ENCODE measurements around the gene JAG2.

DNA sequence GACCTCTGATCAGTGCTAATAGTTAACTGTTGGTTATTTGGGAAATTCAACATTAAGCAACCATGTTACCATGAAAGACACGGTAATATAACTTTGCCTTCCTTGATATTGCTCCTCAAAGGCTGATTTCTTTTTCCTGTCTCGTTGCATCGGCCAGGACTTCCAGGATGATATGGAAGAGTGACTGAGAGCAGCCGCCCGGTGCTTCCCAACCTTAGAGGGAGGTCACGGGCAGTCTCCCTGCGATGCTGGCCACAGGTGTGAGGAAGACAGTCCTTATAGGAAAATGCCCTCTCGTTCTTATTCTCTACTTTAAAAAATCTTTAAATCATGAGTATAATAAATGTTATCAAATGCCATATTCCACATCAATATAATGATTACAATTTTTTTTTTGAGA, 70.3 kb downstream of the JAG2 start:
- TF ChIP-seq, protein P1, sequence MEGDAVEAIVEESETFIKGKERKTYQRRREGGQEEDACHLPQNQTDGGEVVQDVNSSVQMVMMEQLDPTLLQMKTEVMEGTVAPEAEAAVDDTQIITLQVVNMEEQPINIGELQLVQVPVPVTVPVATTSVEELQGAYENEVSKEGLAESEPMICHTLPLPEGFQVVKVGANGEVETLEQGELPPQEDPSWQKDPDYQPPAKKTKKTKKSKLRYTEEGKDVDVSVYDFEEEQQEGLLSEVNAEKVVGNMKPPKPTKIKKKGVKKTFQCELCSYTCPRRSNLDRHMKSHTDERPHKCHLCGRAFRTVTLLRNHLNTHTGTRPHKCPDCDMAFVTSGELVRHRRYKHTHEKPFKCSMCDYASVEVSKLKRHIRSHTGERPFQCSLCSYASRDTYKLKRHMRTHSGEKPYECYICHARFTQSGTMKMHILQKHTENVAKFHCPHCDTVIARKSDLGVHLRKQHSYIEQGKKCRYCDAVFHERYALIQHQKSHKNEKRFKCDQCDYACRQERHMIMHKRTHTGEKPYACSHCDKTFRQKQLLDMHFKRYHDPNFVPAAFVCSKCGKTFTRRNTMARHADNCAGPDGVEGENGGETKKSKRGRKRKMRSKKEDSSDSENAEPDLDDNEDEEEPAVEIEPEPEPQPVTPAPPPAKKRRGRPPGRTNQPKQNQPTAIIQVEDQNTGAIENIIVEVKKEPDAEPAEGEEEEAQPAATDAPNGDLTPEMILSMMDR (IDR thresholded peaks at IDR 0.05 in 2 of 3, conservative IDR thresholded peaks at IDR 0.05 in 1 of 3; ENCODE audit: borderline replicate concordance in 1 of 3, insufficient read depth in 1 of 3, low read depth in 2 of 3, low read length in 2 of 3) = no peak
- TF ChIP-seq EZH2 (IDR thresholded peaks at IDR 0.05) (no peak), YY1 (IDR thresholded peaks at IDR 0.05; ENCODE audit: extremely low read depth, insufficient replicate concordance, low read depth, low read length) (no peak), POLR2A (IDR thresholded peaks at IDR 0.05; ENCODE audit: borderline replicate concordance, extremely low read depth, insufficient read depth, insufficient read length) (no peak), CBX3 (IDR thresholded peaks at IDR 0.05; ENCODE audit: low read depth) (no peak), ZFX (IDR thresholded peaks at IDR 0.05) (no peak), POLR2AphosphoS5 (IDR thresholded peaks at IDR 0.05; ENCODE audit: low read depth, low read length) (no peak)
